HG03025 (cell line): Measurements from ENCODE around the gene PCLO.
A peak's percentile ranks its signal among the peaks of the same experiment; 100 is the strongest.
"Not testable (repeated sequence)": the region's sequence is repeated elsewhere in the genome, so short reads cannot be mapped to it uniquely, and the experiment has no call there.

Source experiments
- ATAC-seq: cut with Tn5 transposase; IDR thresholded peaks from one replicate; pipeline ENCODE4 v1.9.1; 2021; ENCODE audit warnings: mild to moderate bottlenecking, moderate library complexity; ENCODE audit not compliant: unreplicated experiment, low FRiP score

Gene PCLO

DNA sequence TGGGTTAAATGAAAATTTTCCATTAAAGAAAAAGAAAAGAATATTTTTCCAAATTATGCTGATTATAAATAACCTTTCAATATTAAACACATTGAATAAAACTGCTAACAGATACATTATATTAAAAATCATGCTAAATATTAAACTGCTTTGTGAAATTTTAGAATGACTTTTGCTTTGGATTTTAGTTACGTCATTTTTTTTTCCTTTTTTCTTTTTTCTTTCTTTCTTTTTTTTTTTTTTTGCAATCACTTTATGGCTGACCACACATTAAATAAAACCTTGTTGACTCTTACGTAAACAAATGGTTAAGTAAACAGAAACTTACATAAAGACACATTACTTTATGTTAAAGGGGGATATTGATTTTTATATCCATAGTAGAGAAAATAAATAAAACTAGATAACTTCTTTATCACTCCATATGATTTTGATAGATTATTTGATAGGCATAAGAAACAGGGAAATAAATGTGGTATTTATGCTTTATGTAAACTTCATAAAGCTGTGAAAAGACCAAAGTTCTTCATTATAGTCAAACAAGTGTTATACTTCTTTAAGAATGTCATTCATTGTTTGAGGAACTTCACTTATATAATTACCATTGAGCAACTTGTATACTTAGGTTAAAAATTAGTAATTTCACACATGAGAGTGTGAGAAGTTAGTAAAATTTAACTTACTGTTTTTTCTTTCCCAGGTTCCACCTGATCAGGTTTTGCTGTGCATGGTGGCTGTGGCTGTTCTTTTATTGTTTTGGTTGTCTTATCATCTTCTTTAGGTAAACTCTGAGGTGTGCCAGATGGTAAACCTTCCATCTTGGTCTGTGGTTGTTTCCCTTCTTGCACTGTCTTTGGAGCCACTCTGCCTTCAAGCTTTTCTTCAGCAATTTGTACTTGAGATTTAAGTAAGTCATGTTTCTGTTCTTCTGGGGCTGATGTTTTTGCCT lies 197.3 kb downstream of the PCLO start:
- no peak for ATAC-seq

- ATAC-seq: peak; percentile 89
These were observed 198.4 kb downstream of the PCLO start for GRCh38 chr7:82964150-82964882.

GRCh38 chr7:82961240-82961639 lies 201.4 kb downstream of the PCLO start:
- ATAC-seq: no peak

- no peak for ATAC-seq
These were observed 203.2 kb downstream of the PCLO start for GRCh38 chr7:82959528-82959927.

DNA sequence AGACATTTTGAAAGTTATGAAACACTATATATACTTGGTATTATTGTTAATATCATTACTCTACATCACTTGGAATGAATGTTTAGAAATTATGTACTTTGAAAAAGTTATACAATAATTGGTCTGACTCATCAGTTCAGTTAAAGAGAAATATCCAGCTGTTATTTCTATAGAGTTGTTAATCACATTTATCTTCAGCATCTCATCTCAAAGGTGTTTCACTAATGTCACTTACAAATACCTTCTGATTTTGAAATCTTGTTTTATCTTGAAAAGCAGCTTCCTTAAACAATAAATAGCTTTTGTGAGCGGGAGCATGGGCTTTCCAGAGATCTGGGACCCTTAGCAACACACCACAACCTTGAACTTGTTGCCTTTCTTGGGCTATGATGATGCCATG lies 205.2 kb downstream of the PCLO start:
- no peak for ATAC-seq

GRCh38 chr7:82953324-82954027 lies 209.2 kb downstream of the PCLO start:
- ATAC-seq: no peak

- no peak for ATAC-seq
These were observed 212.2 kb downstream of the PCLO start for GRCh38 chr7:82950436-82950835.

DNA sequence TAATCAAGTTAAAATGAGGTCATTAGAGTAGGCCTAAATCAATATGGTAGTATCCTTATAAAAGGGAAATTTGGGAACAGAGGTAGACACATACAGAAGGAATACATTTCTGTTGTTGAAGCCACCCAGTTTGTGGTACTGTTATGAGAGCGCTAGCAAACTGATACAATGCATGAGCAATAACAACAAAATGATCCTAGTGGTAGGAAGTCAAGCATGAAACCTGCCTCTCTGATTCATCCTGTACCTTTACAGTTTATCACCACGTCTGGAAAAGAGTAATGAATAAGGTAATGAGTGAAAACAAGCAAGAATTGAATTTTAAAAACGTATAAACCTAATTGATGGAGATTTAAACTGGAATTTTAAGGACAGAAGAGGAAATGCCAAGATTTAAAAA lies 217.2 kb downstream of the PCLO start:
- ATAC-seq: no peak

DNA sequence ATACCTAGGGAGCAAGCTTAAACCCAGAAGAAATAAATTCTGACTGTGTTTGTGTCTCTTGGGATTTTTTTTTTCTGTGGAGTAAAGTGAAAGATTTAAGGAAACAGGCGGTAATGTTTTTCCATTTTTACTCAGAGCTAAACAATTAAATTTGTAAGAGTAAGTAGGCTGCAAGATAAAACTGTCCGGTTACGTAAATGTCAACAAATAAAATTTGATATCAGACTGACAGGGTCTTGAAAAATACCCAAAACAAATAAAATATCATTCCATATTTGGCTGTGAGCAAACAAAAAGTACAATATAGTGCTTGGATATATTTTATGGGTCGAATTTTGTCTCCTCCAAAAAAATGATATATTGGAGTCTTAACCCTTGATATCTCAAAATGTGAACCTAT lies 217.6 kb downstream of the PCLO start:
- no peak for ATAC-seq

DNA sequence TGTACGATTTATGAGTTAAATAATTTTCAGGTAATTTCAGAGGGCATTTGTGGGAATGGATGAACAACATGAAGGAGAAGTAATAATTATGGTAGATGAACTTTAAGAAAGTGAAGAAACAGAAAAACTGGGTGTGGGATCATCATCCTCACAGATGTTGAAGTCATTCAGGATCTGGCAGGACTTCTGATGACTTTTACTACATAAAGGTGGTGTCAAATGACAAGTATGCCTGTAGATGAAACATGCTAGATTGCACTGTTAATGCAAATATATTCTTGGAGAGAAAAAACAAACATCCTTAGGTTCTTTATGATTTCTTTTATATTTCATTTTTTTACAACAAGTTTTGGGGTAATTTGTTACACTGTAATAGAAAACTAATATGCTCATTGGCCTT lies 230.2 kb downstream of the PCLO start:
- ATAC-seq: no peak

DNA sequence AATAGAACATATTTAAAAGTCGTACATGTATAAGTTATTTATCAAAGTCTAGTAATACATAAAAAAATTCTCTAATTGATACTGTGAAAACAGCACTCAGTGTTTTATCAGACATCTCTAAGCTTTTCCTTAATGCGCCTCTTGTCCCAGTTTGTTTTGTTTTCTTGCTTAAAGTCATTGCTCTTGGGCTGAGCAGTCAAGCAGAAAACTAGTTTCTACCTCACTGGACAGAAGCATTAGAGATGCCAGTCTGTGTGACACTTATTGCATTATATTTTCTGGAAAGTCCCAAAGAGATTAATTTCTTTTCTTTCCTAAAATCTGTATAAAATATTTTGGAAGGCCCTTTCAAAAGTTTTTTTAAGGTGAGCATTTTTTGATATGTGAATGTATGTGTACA lies 236.2 kb downstream of the PCLO start:
- no peak for ATAC-seq

DNA sequence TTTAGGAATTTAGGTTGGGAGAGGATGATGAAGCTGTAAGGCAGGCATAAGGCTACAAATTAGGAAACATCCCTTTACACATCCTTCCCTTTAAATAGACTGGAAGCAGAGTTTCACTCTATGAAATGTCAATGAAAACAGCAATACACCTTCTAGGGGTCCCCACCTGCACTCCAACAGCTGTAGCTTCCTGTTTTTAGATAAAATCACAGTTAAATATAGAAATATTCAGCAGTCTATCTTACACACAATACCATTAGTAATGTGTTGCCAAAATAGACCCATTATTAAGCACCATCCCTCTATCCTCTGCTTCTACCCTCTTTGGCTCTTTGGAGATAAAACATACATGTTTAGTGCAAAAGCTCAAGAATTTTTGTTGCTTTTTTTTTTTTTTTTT lies 237.4 kb downstream of the PCLO start:
- no peak for ATAC-seq

- ATAC-seq: no peak
These were observed 256.2 kb downstream of the PCLO start for GRCh38 chr7:82906502-82906901.

- no peak for ATAC-seq
These were observed 257.8 kb downstream of the PCLO start for GRCh38 chr7:82904871-82905270.

DNA sequence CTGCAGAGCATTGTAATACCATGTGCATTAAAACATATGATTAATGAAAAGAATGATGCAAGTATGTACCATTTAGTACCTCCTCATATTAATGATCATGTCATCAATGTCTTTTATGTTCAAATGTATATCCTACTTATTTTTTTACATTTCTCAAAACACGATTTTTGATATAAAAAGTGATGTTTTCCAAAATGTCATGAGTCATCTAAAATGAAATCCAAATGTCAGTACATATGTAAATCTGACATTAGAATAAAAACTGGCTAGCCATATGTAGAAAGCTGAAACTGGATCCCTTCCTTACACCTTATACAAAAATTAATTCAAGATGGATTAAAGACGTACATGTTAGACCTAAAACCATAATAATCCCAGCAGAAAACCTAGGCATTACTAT lies 261.6 kb downstream of the PCLO start:
- ATAC-seq: not testable (repeated sequence)

DNA sequence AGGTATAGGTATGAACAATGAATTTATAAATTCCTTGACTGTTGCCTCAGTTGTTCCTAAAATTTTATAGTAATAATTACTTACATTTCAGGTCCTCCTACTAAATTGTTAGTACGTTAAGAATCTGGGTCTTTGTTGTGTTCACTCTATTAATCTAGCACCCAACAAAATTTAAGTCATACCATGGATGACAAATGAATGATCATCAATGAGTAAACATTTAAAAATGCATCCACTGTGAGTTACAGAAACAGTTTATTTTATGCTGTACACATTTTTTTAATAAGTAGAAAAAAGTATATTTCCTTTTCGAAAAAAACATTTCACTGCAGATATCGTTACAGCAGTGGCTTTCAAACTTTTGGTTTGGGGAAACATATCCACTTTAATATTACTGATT lies 265.2 kb downstream of the PCLO start:
- ATAC-seq: no peak

- ATAC-seq: not testable (repeated sequence)
These were observed 268.3 kb downstream of the PCLO start for GRCh38 chr7:82894341-82894740.

DNA sequence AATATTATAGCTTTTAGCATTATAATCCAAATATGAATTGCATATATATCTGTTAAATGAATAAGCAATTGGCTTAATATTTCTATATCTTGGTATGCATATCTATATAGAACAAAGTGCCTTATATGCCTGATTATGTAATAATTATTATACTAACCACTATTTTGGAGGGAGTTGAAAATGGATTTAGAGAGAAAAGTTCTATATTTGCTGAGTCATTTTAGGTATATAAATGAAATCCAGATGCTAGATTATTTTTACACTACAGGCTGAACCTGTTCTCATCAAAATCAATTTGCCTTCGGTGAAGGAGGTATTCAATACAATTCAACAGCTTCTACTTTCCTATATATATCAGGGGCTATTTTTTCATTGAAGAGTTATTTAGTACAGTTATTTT lies 276.4 kb downstream of the PCLO start:
- ATAC-seq: no peak

DNA sequence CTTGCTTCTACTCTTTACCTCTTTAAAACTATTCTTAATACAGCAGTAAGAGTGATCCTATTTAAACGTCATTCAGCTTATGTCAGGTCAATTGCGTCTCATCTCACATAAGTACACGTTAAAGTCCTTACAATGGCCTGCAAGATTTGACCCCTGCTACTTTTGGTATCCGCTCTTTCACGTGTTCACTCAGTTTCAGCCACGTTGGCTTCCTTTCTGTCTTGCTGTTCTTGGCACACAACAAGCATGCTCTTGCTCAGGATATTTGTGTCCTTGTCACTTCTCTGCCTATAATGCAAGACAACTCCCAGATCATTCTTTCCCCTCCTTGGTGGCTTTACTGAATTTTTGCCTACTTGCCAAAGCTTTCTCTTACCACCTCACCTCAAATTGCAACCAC lies 296.8 kb downstream of the PCLO start:
- no peak for ATAC-seq

- no peak for ATAC-seq
These were observed 303.4 kb downstream of the PCLO start for GRCh38 chr7:82859106-82859850.
